ENCODE results near the gene OSBPL5.

DNA sequence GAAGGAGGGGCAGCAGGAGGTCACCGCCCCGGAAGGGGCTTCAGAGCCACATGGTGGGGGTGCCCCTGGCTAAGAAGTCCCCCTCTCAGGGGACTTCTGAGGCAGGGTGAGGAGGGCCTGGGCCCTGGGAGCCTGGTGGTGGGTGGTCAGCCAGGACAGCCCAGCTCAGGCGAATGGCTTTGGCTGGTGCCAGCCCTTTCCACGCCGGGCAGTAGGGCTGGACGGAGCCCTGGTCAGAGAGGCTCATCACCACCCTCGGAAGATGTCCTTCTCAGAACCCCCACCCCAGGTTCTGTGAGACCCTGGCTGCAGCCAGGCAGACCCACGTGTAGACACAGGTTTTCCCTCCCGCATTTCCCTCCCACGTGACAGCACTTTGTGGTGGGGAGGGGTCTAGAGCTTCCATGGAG is 35.9 kb downstream of the OSBPL5 start:
- TF ChIP-seq CTCF (IDR thresholded peaks at IDR 0.05; ENCODE audit: low read depth, low read length, poor library complexity, severe bottlenecking) (no peak), EZH2phosphoT487 (IDR thresholded peaks at IDR 0.05; ENCODE audit: borderline replicate concordance, low read length) (no peak)
